GM12878 (cell line): Measurements from ENCODE around the gene PPP1R12B.
"Not testable (repeated sequence)": the region's sequence is repeated elsewhere in the genome, so short reads cannot be mapped to it uniquely, and the experiment has no call there.

Experiments used
- BCLAF1 ChIP-seq: fragments of 450-650 bp; IDR thresholded peaks from 2 replicates; pipeline ENCODE4 v1.6.1; 2017; ENCODE audit warnings: antibody characterized with exemption, mild to moderate bottlenecking, moderate library complexity
- CEBPZ ChIP-seq: fragments of 150-350 bp; IDR thresholded peaks from 2 replicates; pipeline ENCODE4 v1.6.1; 2016; ENCODE audit warnings: low read depth, low read length
- ETV6 ChIP-seq, 2 experiments: fragments of 450-650 bp in 1 of 2; IDR thresholded peaks in 1 of 2; conservative IDR thresholded peaks in 1 of 2; 2 replicates each; pipeline ENCODE4 v1.6.1; 2014; ENCODE audit warnings: antibody characterized with exemption in 1 of 2, borderline replicate concordance in 1 of 2, low read depth in 1 of 2, mild to moderate bottlenecking in 1 of 2, moderate library complexity in 1 of 2
- EZH2 ChIP-seq: IDR thresholded peaks from 2 replicates; pipeline ENCODE4 v1.6.1; 2012; ENCODE audit warnings: low read depth, mild to moderate bottlenecking, control low read depth, inconsistent platforms, low read length, borderline replicate concordance; ENCODE audit not compliant: control insufficient read depth
- GABPA ChIP-seq: IDR thresholded peaks from 2 replicates; pipeline ENCODE4 v1.6.1; 2014; ENCODE audit warnings: antibody characterized with exemption, low read depth, mild to moderate bottlenecking, inconsistent platforms
- HCFC1 ChIP-seq: fragments of 150-350 bp; IDR thresholded peaks from 2 replicates; pipeline ENCODE4 v1.6.1; 2014; ENCODE audit warnings: low read length
- NFIC ChIP-seq: IDR thresholded peaks from 2 replicates; pipeline ENCODE4 v1.6.1; 2012; ENCODE audit warnings: low read depth, mild to moderate bottlenecking, inconsistent platforms, low read length, moderate library complexity
- POLR2AphosphoS2 ChIP-seq: IDR thresholded peaks from 2 replicates; pipeline ENCODE4 v1.6.1; 2011; ENCODE audit warnings: low read depth, mild to moderate bottlenecking, low read length, improper control_type of control experiment, moderate library complexity
- RAD21 ChIP-seq: IDR thresholded peaks from 2 replicates; pipeline ENCODE4 v1.6.1; 2011; ENCODE audit warnings: mild to moderate bottlenecking, low read depth, low read length, moderate library complexity; ENCODE audit not compliant: insufficient read depth
- YY1 ChIP-seq: IDR thresholded peaks from 2 replicates; pipeline ENCODE4 v1.6.1; 2011; ENCODE audit warnings: low read depth, mild to moderate bottlenecking, low read length
- ZBTB40 ChIP-seq: fragments of 450-650 bp; IDR thresholded peaks from 2 replicates; pipeline ENCODE4 v1.6.1; 2016; ENCODE audit warnings: mild to moderate bottlenecking, moderate library complexity, borderline replicate concordance
- TF ChIP-seq, protein P1 (sequence below), 3 experiments: IDR thresholded peaks in 2 of 3; conservative IDR thresholded peaks in 1 of 3; 2 replicates each; pipeline ENCODE4 v1.5.1; 2011; ENCODE audit warnings: low read depth in 3 of 3, low read length in 3 of 3, mild to moderate bottlenecking in 3 of 3, control low read depth in 2 of 3, moderate library complexity in 2 of 3, inconsistent platforms in 1 of 3, mixed read lengths in 1 of 3; ENCODE audit not compliant: control insufficient read depth in 2 of 3, insufficient read depth in 1 of 3; ENCODE audit errors: extremely low read depth in 1 of 3
- TF ChIP-seq, protein P2 (sequence below): IDR thresholded peaks from 2 replicates; pipeline ENCODE4 v1.6.1; 2012; ENCODE audit warnings: mild to moderate bottlenecking, low read depth, low read length

- TF ChIP-seq, protein P1, sequence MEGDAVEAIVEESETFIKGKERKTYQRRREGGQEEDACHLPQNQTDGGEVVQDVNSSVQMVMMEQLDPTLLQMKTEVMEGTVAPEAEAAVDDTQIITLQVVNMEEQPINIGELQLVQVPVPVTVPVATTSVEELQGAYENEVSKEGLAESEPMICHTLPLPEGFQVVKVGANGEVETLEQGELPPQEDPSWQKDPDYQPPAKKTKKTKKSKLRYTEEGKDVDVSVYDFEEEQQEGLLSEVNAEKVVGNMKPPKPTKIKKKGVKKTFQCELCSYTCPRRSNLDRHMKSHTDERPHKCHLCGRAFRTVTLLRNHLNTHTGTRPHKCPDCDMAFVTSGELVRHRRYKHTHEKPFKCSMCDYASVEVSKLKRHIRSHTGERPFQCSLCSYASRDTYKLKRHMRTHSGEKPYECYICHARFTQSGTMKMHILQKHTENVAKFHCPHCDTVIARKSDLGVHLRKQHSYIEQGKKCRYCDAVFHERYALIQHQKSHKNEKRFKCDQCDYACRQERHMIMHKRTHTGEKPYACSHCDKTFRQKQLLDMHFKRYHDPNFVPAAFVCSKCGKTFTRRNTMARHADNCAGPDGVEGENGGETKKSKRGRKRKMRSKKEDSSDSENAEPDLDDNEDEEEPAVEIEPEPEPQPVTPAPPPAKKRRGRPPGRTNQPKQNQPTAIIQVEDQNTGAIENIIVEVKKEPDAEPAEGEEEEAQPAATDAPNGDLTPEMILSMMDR (IDR thresholded peaks at IDR 0.05 in 2 of 3, conservative IDR thresholded peaks at IDR 0.05 in 1 of 3; ENCODE audit: control insufficient read depth in 2 of 3, extremely low read depth in 1 of 3, insufficient read depth in 1 of 3, low read depth in 3 of 3, low read length in 3 of 3): not testable (repeated sequence)
- TF ChIP-seq EZH2; BCLAF1; HCFC1; NFIC; YY1; CEBPZ; GABPA; ETV6 (conservative IDR thresholded peaks at IDR 0.05 in 1 of 2, IDR thresholded peaks at IDR 0.05 in 1 of 2; ENCODE audit: borderline replicate concordance in 1 of 2, low read depth in 1 of 2); POLR2AphosphoS2; RAD21; ZBTB40: not testable (repeated sequence)
- TF ChIP-seq, protein P2, sequence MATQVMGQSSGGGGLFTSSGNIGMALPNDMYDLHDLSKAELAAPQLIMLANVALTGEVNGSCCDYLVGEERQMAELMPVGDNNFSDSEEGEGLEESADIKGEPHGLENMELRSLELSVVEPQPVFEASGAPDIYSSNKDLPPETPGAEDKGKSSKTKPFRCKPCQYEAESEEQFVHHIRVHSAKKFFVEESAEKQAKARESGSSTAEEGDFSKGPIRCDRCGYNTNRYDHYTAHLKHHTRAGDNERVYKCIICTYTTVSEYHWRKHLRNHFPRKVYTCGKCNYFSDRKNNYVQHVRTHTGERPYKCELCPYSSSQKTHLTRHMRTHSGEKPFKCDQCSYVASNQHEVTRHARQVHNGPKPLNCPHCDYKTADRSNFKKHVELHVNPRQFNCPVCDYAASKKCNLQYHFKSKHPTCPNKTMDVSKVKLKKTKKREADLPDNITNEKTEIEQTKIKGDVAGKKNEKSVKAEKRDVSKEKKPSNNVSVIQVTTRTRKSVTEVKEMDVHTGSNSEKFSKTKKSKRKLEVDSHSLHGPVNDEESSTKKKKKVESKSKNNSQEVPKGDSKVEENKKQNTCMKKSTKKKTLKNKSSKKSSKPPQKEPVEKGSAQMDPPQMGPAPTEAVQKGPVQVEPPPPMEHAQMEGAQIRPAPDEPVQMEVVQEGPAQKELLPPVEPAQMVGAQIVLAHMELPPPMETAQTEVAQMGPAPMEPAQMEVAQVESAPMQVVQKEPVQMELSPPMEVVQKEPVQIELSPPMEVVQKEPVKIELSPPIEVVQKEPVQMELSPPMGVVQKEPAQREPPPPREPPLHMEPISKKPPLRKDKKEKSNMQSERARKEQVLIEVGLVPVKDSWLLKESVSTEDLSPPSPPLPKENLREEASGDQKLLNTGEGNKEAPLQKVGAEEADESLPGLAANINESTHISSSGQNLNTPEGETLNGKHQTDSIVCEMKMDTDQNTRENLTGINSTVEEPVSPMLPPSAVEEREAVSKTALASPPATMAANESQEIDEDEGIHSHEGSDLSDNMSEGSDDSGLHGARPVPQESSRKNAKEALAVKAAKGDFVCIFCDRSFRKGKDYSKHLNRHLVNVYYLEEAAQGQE: not testable (repeated sequence)
Measured at GRCh38 chr1:202546377-202546776, 197.9 kb downstream of the PPP1R12B start.
